GM12878 (cell line): ENCODE data around the gene PNPO.

Source experiments
- EP300 ChIP-seq, 2 experiments: fragments of 150-350 bp in 1 of 2; IDR thresholded peaks; 2 replicates each; pipeline ENCODE4 v1.6.1; 2011 to 2012; ENCODE audit warnings: low read depth in 2 of 2, low read length in 2 of 2, borderline replicate concordance in 1 of 2, improper control_type of control experiment in 1 of 2, inconsistent platforms in 1 of 2; ENCODE audit not compliant: control insufficient read depth in 1 of 2
- NR2C2 ChIP-seq: IDR thresholded peaks from 2 replicates; pipeline ENCODE4 v1.6.1; 2011; ENCODE audit warnings: borderline replicate concordance, low read depth; ENCODE audit not compliant: control insufficient read depth, insufficient read length
- POLR2A ChIP-seq: IDR thresholded peaks from 2 replicates; pipeline ENCODE4 v1.6.1; 2011; ENCODE audit warnings: low read depth, mild to moderate bottlenecking, low read length
- SP1 ChIP-seq: IDR thresholded peaks from one replicate; pipeline ENCODE4 v1.6.1; 2011; ENCODE audit warnings: low read depth, low read length

- TF ChIP-seq EP300 (IDR thresholded peaks at IDR 0.05; ENCODE audit: borderline replicate concordance in 1 of 2, control insufficient read depth in 1 of 2, low read depth in 2 of 2, low read length in 2 of 2) (0 out of 4 replicates have a peak, but pooled peaks of 1 of the 2 experiments have one; percentile 12), NR2C2 (no peak), POLR2A (peak; percentile 79), SP1 (peak; percentile 97)
These were observed at the start of gene PNPO for GRCh38 chr17:47941246-47942095.
